Kidney (tissue), 14 donors: ENCODE measurements around the gene ATP2C2. TPM values are rescaled to one million over a fixed set of nuclear protein-coding genes. Genes with fewer than 3 reads are reported as not detected.

ENCODE experiments used
- DNase-seq, 5 donors: peaks; one replicate each; pipeline ENCODE4 v3.0.0-alpha.2; 2013 to 2020
- FAIRE-seq: peaks from 2 replicates; lab custom pipeline; 2012; peaks lifted over from hg19 to GRCh38; lab: Jason Lieb, UNC
- H3K27ac ChIP-seq, 2 donors: one replicate each; pipeline ENCODE4 v1.7.0; 2013; ENCODE audit warnings: low read depth in 2 of 2, low read length in 2 of 2, inconsistent platforms in 1 of 2
- H3K27me3 ChIP-seq: one replicate; pipeline ENCODE4 v1.7.1; 2013; ENCODE audit warnings: low read length, inconsistent platforms; ENCODE audit not compliant: control insufficient read depth, insufficient read depth
- H3K36me3 ChIP-seq, 3 donors: one replicate each; pipeline versions ENCODE4 v1.7.0 to v1.7.1; 2013; ENCODE audit warnings: low read length in 3 of 3, control low read depth in 1 of 3, inconsistent platforms in 1 of 3; ENCODE audit not compliant: insufficient read depth in 3 of 3, control insufficient read depth in 2 of 3
- H3K4me1 ChIP-seq, 3 donors: one replicate each; pipeline versions ENCODE4 v1.7.0 to v1.7.1; 2013; ENCODE audit warnings: low read length in 3 of 3, inconsistent platforms in 1 of 3, low read depth in 1 of 3; ENCODE audit not compliant: control insufficient read depth in 2 of 3, insufficient read depth in 2 of 3
- H3K4me3 ChIP-seq, 3 donors: one replicate each; pipeline versions ENCODE4 v1.7.0 to v1.8.1; 2013; ENCODE audit warnings: low read length in 3 of 3, control low read depth in 1 of 3, inconsistent platforms in 1 of 3
- H3K9ac ChIP-seq, 3 donors: one replicate each; pipeline versions ENCODE4 v1.7.0 to v1.7.1; 2013; ENCODE audit warnings: low read length in 3 of 3, control low read depth in 1 of 3, inconsistent platforms in 1 of 3
- H3K9me3 ChIP-seq, 3 donors: one replicate each; pipeline versions ENCODE4 v1.7.0 to v1.7.1; 2013; ENCODE audit warnings: low read length in 3 of 3, control low read depth in 1 of 3, inconsistent platforms in 1 of 3; ENCODE audit not compliant: control insufficient read depth in 2 of 3, insufficient read depth in 1 of 3
- intact Hi-C: fragments of 100-400 bp; cut with DNase I; formaldehyde crosslinking; loops from one replicate; pipeline ENCODE4 v1.11.1; 2022
- polyA plus RNA-seq: library from polyadenylated mRNA; stranded (reverse); fragments of 350-450 nt; fragmentation: Illumina TruSeq; extraction: RNeasy Lipid Tissue Mini Kit (QIAGEN cat#74804); gene quantifications from one replicate; pipeline ENCODE4 v1.2.3, GENCODE V29; 2014; ENCODE audit warnings: low read depth, low replicate concordance; ENCODE audit not compliant: insufficient read depth
- total RNA-seq: library from RNA; stranded (reverse); fragmentation: NEBNext Ultra II Directional; extraction: Animal tissue kit (Norgen Biotek cat#: 25700); gene quantifications from one replicate; pipeline ENCODE4 v1.2.1, GENCODE V29; 2021
- TF ChIP-seq, protein P1 (sequence below): IDR thresholded peaks from 3 replicates; pipeline ENCODE4 v1.5.1; 2012; ENCODE audit warnings: mild to moderate bottlenecking, moderate library complexity, borderline replicate concordance; ENCODE audit not compliant: insufficient read depth; ENCODE audit errors: extremely low read depth
- donor health status: control.
- donor health status: control.
- donor health status: control.
- donor health status: control.
- donor health status: control.
- donor health status: DM: yes; HTN: yes; CAD: no.
- donor health status: Normal renal cell carcinoma (clear cell type).

ATP2C2 gene
- total and polyA plus RNA-seq, 2 donors from 2014 or later: 2.2 to 2.6 TPM

DNA sequence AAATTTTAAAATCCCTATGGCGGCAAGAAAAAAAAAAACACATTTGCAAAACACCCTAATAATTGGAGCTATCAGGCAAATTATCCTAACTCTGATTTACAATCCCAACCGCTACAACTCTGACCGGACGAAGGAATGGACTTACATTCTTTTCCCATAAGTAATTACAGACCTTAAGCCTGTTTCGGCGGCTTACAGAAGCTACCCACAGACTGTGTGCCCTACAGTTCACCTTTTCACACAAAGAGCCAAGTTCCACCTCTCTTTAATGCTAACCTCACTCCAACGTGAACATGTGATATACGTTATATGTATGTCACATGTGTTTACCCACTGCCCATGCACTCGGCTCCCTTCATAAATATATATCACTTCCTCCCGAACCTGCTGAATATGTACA lies 144.8 kb downstream of the ATP2C2 start:
- intact Hi-C loops: loop anchor here (5.0 kb wide), 1 partner anchor 109 kb away; no protein-coding TSS in a partner anchor
- no peak for FAIRE-seq

DNA sequence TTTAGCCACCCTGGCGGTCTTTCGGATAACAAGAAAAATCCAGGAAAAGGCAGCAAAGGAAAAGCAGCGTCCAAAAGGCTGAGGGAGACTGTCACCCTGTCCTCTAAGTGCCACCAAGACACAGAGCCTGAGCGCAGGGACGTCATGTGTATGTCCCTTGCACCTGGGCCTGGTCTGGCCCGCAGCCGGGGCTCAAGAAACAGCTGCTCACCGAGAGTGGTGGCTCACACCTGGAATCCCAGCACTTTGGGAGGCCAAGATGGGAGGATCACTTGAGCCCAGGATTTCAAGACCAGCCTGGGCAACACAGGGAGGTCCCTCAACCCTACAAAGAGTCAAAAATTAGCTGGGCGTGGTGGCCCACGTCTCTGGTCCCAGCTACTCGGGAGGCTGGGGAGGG lies 145.3 kb downstream of the ATP2C2 start:
- intact Hi-C loops: loop anchor here (5.0 kb wide), 1 partner anchor 109 kb away; no protein-coding TSS in a partner anchor
- TF ChIP-seq, protein P1, sequence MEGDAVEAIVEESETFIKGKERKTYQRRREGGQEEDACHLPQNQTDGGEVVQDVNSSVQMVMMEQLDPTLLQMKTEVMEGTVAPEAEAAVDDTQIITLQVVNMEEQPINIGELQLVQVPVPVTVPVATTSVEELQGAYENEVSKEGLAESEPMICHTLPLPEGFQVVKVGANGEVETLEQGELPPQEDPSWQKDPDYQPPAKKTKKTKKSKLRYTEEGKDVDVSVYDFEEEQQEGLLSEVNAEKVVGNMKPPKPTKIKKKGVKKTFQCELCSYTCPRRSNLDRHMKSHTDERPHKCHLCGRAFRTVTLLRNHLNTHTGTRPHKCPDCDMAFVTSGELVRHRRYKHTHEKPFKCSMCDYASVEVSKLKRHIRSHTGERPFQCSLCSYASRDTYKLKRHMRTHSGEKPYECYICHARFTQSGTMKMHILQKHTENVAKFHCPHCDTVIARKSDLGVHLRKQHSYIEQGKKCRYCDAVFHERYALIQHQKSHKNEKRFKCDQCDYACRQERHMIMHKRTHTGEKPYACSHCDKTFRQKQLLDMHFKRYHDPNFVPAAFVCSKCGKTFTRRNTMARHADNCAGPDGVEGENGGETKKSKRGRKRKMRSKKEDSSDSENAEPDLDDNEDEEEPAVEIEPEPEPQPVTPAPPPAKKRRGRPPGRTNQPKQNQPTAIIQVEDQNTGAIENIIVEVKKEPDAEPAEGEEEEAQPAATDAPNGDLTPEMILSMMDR: no peak
- Histone ChIP-seq H3K9ac (no peak overlapping the region), H3K9me3 (no peaks in the 10 kb centered on the region), H3K27me3 (no peaks in the 10 kb centered on the region), H3K4me1 (peaks cover 0 to 3% (median 0%) of the 10 kb centered on the region in 3 donors), H3K4me3 (no peak overlapping the region), H3K27ac (no peak overlapping the region), H3K36me3 (no peaks in the 10 kb centered on the region)
- FAIRE-seq (no peak), DNase-seq (peak in 1 of 5 donors; percentile 41)

More for the DNA sequence above, 144.8 kb downstream of the ATP2C2 start:
- TF ChIP-seq, protein P1: no peak
- Histone ChIP-seq H3K9ac (no peak overlapping the region), H3K9me3 (no peaks in the 10 kb centered on the region), H3K4me1 (peaks cover 0 to 3% (median 0%) of the 10 kb centered on the region in 3 donors), H3K36me3 (no peaks in the 10 kb centered on the region), H3K4me3 (no peak overlapping the region), H3K27me3 (no peaks in the 10 kb centered on the region), H3K27ac (no peak overlapping the region)
- DNase-seq: peak in 2 of 5 donors; percentile 20 to 44

Other genes with a start within 250 kb of the ATP2C2 start
- gene HSDL1, start 223.4 kb upstream of the ATP2C2 start, total RNA-seq: 13.3 TPM
- 12.1 TPM for gene HSDL1, start 223.4 kb upstream of the ATP2C2 start, polyA plus RNA-seq
- gene DNAAF1, start 223.2 kb upstream of the ATP2C2 start, total RNA-seq: 4.8 TPM
- 2.4 TPM for gene DNAAF1, start 223.2 kb upstream of the ATP2C2 start, polyA plus RNA-seq
- gene TAF1C, start 181.5 kb upstream of the ATP2C2 start, total RNA-seq: 64.7 TPM
- gene TAF1C, start 181.5 kb upstream of the ATP2C2 start, polyA plus RNA-seq: 24.7 TPM
- 0.72 TPM for gene ADAD2, start 177.4 kb upstream of the ATP2C2 start, total RNA-seq
- 0.80 TPM for gene ADAD2, start 177.4 kb upstream of the ATP2C2 start, polyA plus RNA-seq
- not detected for gene KCNG4, start 128.5 kb upstream of the ATP2C2 start, total RNA-seq
- gene KCNG4, start 128.5 kb upstream of the ATP2C2 start, polyA plus RNA-seq: not detected
- 11.1 TPM for gene WFDC1, start 73.7 kb upstream of the ATP2C2 start, total RNA-seq
- 34.8 TPM for gene WFDC1, start 73.7 kb upstream of the ATP2C2 start, polyA plus RNA-seq
- 30.6 TPM for gene MEAK7, start 136.1 kb downstream of the ATP2C2 start, total RNA-seq
- 6.3 TPM for gene MEAK7, start 136.1 kb downstream of the ATP2C2 start, polyA plus RNA-seq
- gene COTL1, start 249.5 kb downstream of the ATP2C2 start, total RNA-seq: 122 TPM
- gene COTL1, start 249.5 kb downstream of the ATP2C2 start, polyA plus RNA-seq: 136 TPM